Measurements from ENCODE around the gene FADS6. TPM values are rescaled to one million over a fixed set of nuclear protein-coding genes. Genes with fewer than 3 reads are reported as not detected.

FADS6 gene
- total and polyA plus RNA-seq, 2 experiments from 2014 or later = 0.42 to 0.73 TPM

- peak; percentile 14 for ATAC-seq
- H3K36me3 Mint-ChIP-seq (ENCODE audit: low read depth) = no peaks in the 10 kb centered on the region; the same call in 2 of the 3 replicates
Observed at GRCh38 chr17:74842146-74842598, 51.3 kb downstream of the FADS6 start.

More at GRCh38 chr17:74842146-74842598, 51.3 kb downstream of the FADS6 start:
- DNase-seq (ENCODE audit: low spot score) = peak; percentile 23
- Histone ChIP-seq H3K27ac (ENCODE audit: low read depth) (no peak overlapping the region), H3K79me2 (replicated peaks; ENCODE audit: insufficient read depth) (no peaks in the 10 kb centered on the region), H4K20me1 (replicated peaks; ENCODE audit: insufficient read depth) (peaks cover 5% of the 10 kb centered on the region; the same call in 1 of the 2 replicates), H3K9me2 (ENCODE audit: insufficient read depth) (no peaks in the 10 kb centered on the region), H3K27me3 (ENCODE audit: insufficient read depth) (peaks cover 58% of the 10 kb centered on the region), H3K4me3 (peak overlapping the region; percentile 52; the same call in 1 of the 2 replicates), H2AFZ (no peak overlapping the region), H3K36me3 (ENCODE audit: insufficient read depth) (no peaks in the 10 kb centered on the region), H3K4me1 (ENCODE audit: insufficient read depth) (peaks cover 10% of the 10 kb centered on the region; the same call in 1 of the 2 replicates), H3K4me2 (peak overlapping the region; percentile 76), H3F3A (replicated peaks; ENCODE audit: low read depth) (0 out of 2 replicates have a peak, but pooled peaks cover 7% of the 10 kb centered on the region)
- peaks cover 32% of the 10 kb centered on the region for H3K4me1 Mint-ChIP-seq
- peaks cover 45% of the 10 kb centered on the region for H3K27me3 Mint-ChIP-seq (ENCODE audit: insufficient read depth, low read depth, poor library complexity)
- H3K9me3 Mint-ChIP-seq = no peaks in the 10 kb centered on the region
- H3K27ac Mint-ChIP-seq = no peak overlapping the region
- TF ChIP-seq REST (IDR thresholded peaks at IDR 0.05; ENCODE audit: unreplicated experiment) = no peak
- no peak for TF ChIP-seq ZNF114 (CRISPR knock-in tag; IDR thresholded peaks at IDR 0.05)
- no peak for TF ChIP-seq NANOG (IDR thresholded peaks at IDR 0.05; ENCODE audit: borderline replicate concordance)
- TF ChIP-seq EZH2 (IDR thresholded peaks at IDR 0.05; ENCODE audit: low read depth, unreplicated experiment) = no peak
- 0 out of 4 replicates have a peak, but pooled peaks of 1 of the 2 experiments have one; percentile 13 for TF ChIP-seq CTCF (conservative IDR thresholded peaks at IDR 0.05; ENCODE audit: low read depth in 2 of 2)
- peak overlapping the region; percentile 49; the same call in 2 of the 3 replicates for H3K4me3 Mint-ChIP-seq

Data from GM23338 (cell line).